GM12878 (cell line): ENCODE measurements around the gene PPP1R9B. TPM values are rescaled to one million over a fixed set of nuclear protein-coding genes. Genes with fewer than 3 reads are reported as not detected.

Source experiments
- ATAC-seq: fragments of 200-7000 bp; cut with Tn5 transposase; 3 replicates; pipeline ENCODE4 v1.9.1; 2020; ENCODE audit warnings: mild to moderate bottlenecking, moderate library complexity
- BruUV-seq: library from RNA; stranded (reverse); fragments of 400-500 nt; replicated peaks from 2 replicates; lab custom pipeline; 2021; lab: Mats Ljungman, UMichigan
- CTCF ChIA-PET: fragments of 300-600 bp; sonication (Branson Sonifier 250); formaldehyde crosslinking; extraction: SDS; loops from one replicate; lab custom pipeline; 2021; ENCODE audit warnings: inconsistent platforms; lab: Yijun Ruan, JAX
- POLR2A ChIA-PET: fragments of 350-600 bp; formaldehyde crosslinking; extraction: SDS; loops from one replicate; lab custom pipeline; 2021; ENCODE audit warnings: inconsistent platforms; lab: Charles Lee
- RAD21 ChIA-PET: fragments of 300-600 bp; sonication (Branson Sonifier 250); formaldehyde crosslinking; loops from one replicate; lab custom pipeline; 2023; ENCODE audit warnings: antibody characterized with exemption; ENCODE audit not compliant: unreplicated experiment; lab: Charles Lee
- SMC1A ChIA-PET: fragments of 300-600 bp; sonication (Branson Sonifier 250); formaldehyde crosslinking; loops from one replicate; lab custom pipeline; 2023; ENCODE audit not compliant: unreplicated experiment, uncharacterized antibody; lab: Charles Lee
- DNase-seq: peaks from one replicate; pipeline ENCODE4 v3.0.0-alpha.2; 2011; ENCODE audit warnings: low read depth, low spot score
- FAIRE-seq: peaks from 3 replicates; lab custom pipeline; 2011; peaks lifted over from hg19 to GRCh38; lab: Jason Lieb, UNC
- H2AFZ ChIP-seq: 2 replicates; pipeline ENCODE4 v1.6.0; 2011; ENCODE audit warnings: low read depth, low read length, control low read depth; ENCODE audit not compliant: control insufficient read depth
- H3K27ac ChIP-seq: 2 replicates; pipeline ENCODE4 v1.5.1; 2011; ENCODE audit warnings: control low read depth; ENCODE audit not compliant: control insufficient read depth, insufficient read depth
- H3K27me3 ChIP-seq, 2 experiments: replicated peaks in 1 of 2; 2 replicates each; pipeline versions ENCODE4 v1.6.0 to v1.6.1; 2011; ENCODE audit warnings: low read length in 1 of 2; ENCODE audit not compliant: control insufficient read depth in 2 of 2, insufficient read depth in 2 of 2
- H3K36me3 ChIP-seq, 2 experiments: 2 replicates each; pipeline ENCODE4 v1.5.1; 2011; ENCODE audit warnings: low read length in 1 of 2; ENCODE audit not compliant: control insufficient read depth in 2 of 2, insufficient read depth in 2 of 2
- H3K4me1 ChIP-seq: 2 replicates; pipeline ENCODE4 v1.6.1; 2011; ENCODE audit warnings: mild to moderate bottlenecking, low read length, moderate library complexity, mixed read lengths; ENCODE audit not compliant: control insufficient read depth, insufficient read depth
- H3K4me2 ChIP-seq: 2 replicates; pipeline ENCODE4 v1.6.0; 2011; ENCODE audit warnings: control low read depth; ENCODE audit not compliant: control insufficient read depth, insufficient read depth
- H3K4me3 ChIP-seq: fragments of 200-600 bp; sonication (generic); 2 replicates; pipeline ENCODE4 v1.5.1; 2016
- H3K79me2 ChIP-seq: 2 replicates; pipeline ENCODE4 v1.6.0; 2011; ENCODE audit warnings: low read length; ENCODE audit not compliant: control insufficient read depth, insufficient read depth
- H3K9ac ChIP-seq: 2 replicates; pipeline ENCODE4 v1.8.0; 2011; ENCODE audit warnings: low read length, control low read depth, mixed read lengths; ENCODE audit not compliant: control insufficient read depth, insufficient read depth
- H3K9me3 ChIP-seq: replicated peaks from 3 replicates; pipeline ENCODE4 v1.5.1; 2011; ENCODE audit warnings: mild to moderate bottlenecking, low read length; ENCODE audit not compliant: control insufficient read depth, insufficient read depth
- H4K20me1 ChIP-seq: 2 replicates; pipeline ENCODE4 v1.6.0; 2011; ENCODE audit not compliant: control insufficient read depth, insufficient read depth
- BACH1 ChIP-seq: fragments of 450-650 bp; IDR thresholded peaks from 2 replicates; pipeline ENCODE4 v1.6.1; 2017; ENCODE audit warnings: mild to moderate bottlenecking, borderline replicate concordance
- FOXM1 ChIP-seq: IDR thresholded peaks from 2 replicates; pipeline ENCODE4 v1.6.1; 2012; ENCODE audit warnings: low read depth, mild to moderate bottlenecking, inconsistent platforms, low read length, moderate library complexity
- KDM1A ChIP-seq: fragments of 200-600 bp; sonication (generic); IDR thresholded peaks from 2 replicates; pipeline ENCODE4 v1.6.1; 2016; ENCODE audit warnings: borderline replicate concordance
- LARP7 ChIP-seq: fragments of 450-650 bp; IDR thresholded peaks from 2 replicates; pipeline ENCODE4 v1.6.1; 2017; ENCODE audit warnings: mild to moderate bottlenecking
- MTA3 ChIP-seq: IDR thresholded peaks from 2 replicates; pipeline ENCODE4 v1.6.1; 2012; ENCODE audit warnings: low read length, inconsistent platforms, borderline replicate concordance
- SMAD1 ChIP-seq: fragments of 450-650 bp; IDR thresholded peaks from 2 replicates; pipeline ENCODE4 v1.6.1; 2018; ENCODE audit warnings: mild to moderate bottlenecking, low read depth; ENCODE audit not compliant: partially characterized antibody
- SMC3 ChIP-seq: IDR thresholded peaks from 2 replicates; pipeline ENCODE4 v1.6.1; 2011; ENCODE audit warnings: low read length, improper control_type of control experiment, borderline replicate concordance
- SUPT20H ChIP-seq: IDR thresholded peaks from 2 replicates; pipeline ENCODE4 v1.6.1; 2011; ENCODE audit warnings: low read depth, mild to moderate bottlenecking, low read length, moderate library complexity, borderline replicate concordance; ENCODE audit not compliant: control insufficient read depth
- TAF1 ChIP-seq: IDR thresholded peaks from 2 replicates; pipeline ENCODE4 v1.6.1; 2011; ENCODE audit warnings: mild to moderate bottlenecking, low read depth, low read length, borderline replicate concordance
- TCF7 ChIP-seq: IDR thresholded peaks from 2 replicates; pipeline ENCODE4 v1.6.1; 2014; ENCODE audit warnings: antibody characterized with exemption, borderline replicate concordance
- WGBS: methylation state at CpG from one replicate; pipeline ENCODE4 v1.1.6; 2016; ENCODE audit warnings: low lambda C conversion rate; ENCODE audit not compliant: insufficient replicate concordance, insufficient coverage; ENCODE audit errors: missing lambda C conversion rate; 5-methylcytosine and 5-hydroxymethylcytosine counted together
- in situ Hi-C: fragments of 300-500 bp; cut with MboI; formaldehyde crosslinking; loops from 9 replicates; pipeline ENCODE4 v1.14.3; 2018; ENCODE audit warnings: mixed read lengths
- intact Hi-C: fragments of 100-400 bp; cut with micrococcal nuclease; formaldehyde crosslinking; loops from one replicate; pipeline ENCODE4 v1.14.2; 2022; ENCODE audit not compliant: unreplicated experiment
- polyA plus RNA-seq, 11 experiments: library from polyadenylated mRNA; depleted of rRNA in 4 of 11; unstranded in 6 of 11; stranded (reverse) in 5 of 11; fragments of >200 nt; fragmentation: Nextera tagmentation in 4 of 11; fragmentation: Illumina TruSeq in 1 of 11; extraction: Ambion mirVana in 4 of 11; extraction: Trizol in 1 of 11; gene quantifications; 1 replicate in 1 of 11; 2 replicates in 10 of 11; pipeline versions ENCODE4 v1.2.1 to v1.2.3, GENCODE V29; 2011 to 2016; ENCODE audit warnings: inconsistent platforms in 2 of 11, missing spikeins in 2 of 11, low read depth in 1 of 11
- total RNA-seq, 4 experiments: library from RNA; depleted of rRNA in 3 of 4; stranded (reverse); fragments of >200 nt in 3 of 4; fragmentation: Illumina TruSeq in 1 of 4; extraction: Trizol in 1 of 4; gene quantifications; 2 replicates each; pipeline versions ENCODE4 v1.2.1 to v1.2.3, GENCODE V29; 2013 to 2021
- TF ChIP-seq, protein P1 (sequence below): IDR thresholded peaks from 2 replicates; pipeline ENCODE4 v1.6.1; 2011; ENCODE audit warnings: low read depth, low read length, improper control_type of control experiment, borderline replicate concordance
- TF ChIP-seq, protein P2 (sequence below): fragments of 450-650 bp; IDR thresholded peaks from 2 replicates; pipeline ENCODE4 v1.6.1; 2018; ENCODE audit warnings: mild to moderate bottlenecking, low read depth, moderate library complexity; ENCODE audit not compliant: partially characterized antibody
- TF ChIP-seq, protein P3 (sequence below): fragments of 450-650 bp; IDR thresholded peaks from 2 replicates; pipeline ENCODE4 v1.6.1; 2017; ENCODE audit warnings: mild to moderate bottlenecking
- TF ChIP-seq, protein P4 (sequence below): fragments of 450-650 bp; IDR thresholded peaks from 2 replicates; pipeline ENCODE4 v1.6.1; 2017; ENCODE audit warnings: mild to moderate bottlenecking, moderate library complexity

Gene PPP1R9B
- total and polyA plus RNA-seq, 10 of the 15 experiments (the other 5 are each of a cell fraction or from before 2014, with no cell fraction given) = 0.20 to 107 (median 37.5) TPM

DNA sequence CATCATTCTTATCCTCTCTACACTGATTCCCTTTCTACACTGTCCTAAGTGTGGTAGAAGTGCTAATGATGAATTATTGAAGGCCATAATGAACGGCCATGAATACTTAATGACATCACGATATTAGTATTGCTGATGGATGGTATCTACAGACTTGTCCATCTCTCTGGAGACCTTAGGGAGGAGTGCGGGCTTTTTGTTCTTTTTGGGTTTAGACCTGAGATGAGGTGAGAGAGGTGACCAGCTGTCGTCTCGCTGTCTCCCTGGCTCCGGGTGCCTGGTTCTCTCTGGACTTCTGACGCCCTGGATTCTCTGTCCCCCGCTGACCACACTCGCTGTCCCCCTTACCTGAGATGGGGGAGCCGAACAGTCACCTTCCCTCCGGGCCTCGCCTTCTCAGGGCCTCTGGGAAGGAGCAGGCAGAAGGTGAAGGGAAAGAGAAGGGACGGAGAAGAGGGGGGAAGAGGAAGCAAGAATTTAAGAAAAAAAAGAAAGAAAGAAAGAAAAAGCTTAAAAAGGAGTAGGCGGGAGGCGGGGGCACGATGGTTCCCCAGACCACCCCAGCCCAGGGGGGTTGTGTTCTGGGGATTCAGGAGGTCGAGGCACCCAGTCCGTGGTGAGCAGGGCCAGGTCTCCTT is 32.4 kb upstream of the PPP1R9B start:
- SMC1A ChIA-PET = interaction anchor here (2.6 kb wide), 1 partner anchor 13 kb away, joined by 10 read pairs; no protein-coding TSS in a partner anchor
- H3K9ac ChIP-seq = no peak overlapping the region
- DNase-seq (no peak), FAIRE-seq (no peak)
- BruUV-seq = no TSS peak
- no peak overlapping the region for H2AFZ ChIP-seq
- H3K27ac ChIP-seq = no peak overlapping the region
- CTCF ChIA-PET = interaction anchor here (1.3 to 3.3 kb wide), 4 partner anchors 13 to 89 kb away, joined by 3 to 14 read pairs (median 7); no protein-coding TSS in a partner anchor
- H3K79me2 ChIP-seq = no peaks in the 10 kb centered on the region
- TF ChIP-seq TAF1 (no peak), SMC3 (no peak), SMAD1 (no peak), FOXM1 (no peak), SUPT20H (no peak), TCF7 (no peak), LARP7 (no peak), BACH1 (no peak), MTA3 (no peak), KDM1A (no peak)
- TF ChIP-seq, protein P1, sequence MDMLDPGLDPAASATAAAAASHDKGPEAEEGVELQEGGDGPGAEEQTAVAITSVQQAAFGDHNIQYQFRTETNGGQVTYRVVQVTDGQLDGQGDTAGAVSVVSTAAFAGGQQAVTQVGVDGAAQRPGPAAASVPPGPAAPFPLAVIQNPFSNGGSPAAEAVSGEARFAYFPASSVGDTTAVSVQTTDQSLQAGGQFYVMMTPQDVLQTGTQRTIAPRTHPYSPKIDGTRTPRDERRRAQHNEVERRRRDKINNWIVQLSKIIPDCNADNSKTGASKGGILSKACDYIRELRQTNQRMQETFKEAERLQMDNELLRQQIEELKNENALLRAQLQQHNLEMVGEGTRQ = no peak
- TF ChIP-seq, protein P2, sequence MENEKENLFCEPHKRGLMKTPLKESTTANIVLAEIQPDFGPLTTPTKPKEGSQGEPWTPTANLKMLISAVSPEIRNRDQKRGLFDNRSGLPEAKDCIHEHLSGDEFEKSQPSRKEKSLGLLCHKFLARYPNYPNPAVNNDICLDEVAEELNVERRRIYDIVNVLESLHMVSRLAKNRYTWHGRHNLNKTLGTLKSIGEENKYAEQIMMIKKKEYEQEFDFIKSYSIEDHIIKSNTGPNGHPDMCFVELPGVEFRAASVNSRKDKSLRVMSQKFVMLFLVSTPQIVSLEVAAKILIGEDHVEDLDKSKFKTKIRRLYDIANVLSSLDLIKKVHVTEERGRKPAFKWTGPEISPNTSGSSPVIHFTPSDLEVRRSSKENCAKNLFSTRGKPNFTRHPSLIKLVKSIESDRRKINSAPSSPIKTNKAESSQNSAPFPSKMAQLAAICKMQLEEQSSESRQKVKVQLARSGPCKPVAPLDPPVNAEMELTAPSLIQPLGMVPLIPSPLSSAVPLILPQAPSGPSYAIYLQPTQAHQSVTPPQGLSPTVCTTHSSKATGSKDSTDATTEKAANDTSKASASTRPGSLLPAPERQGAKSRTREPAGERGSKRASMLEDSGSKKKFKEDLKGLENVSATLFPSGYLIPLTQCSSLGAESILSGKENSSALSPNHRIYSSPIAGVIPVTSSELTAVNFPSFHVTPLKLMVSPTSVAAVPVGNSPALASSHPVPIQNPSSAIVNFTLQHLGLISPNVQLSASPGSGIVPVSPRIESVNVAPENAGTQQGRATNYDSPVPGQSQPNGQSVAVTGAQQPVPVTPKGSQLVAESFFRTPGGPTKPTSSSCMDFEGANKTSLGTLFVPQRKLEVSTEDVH = no peak
- TF ChIP-seq, protein P3, sequence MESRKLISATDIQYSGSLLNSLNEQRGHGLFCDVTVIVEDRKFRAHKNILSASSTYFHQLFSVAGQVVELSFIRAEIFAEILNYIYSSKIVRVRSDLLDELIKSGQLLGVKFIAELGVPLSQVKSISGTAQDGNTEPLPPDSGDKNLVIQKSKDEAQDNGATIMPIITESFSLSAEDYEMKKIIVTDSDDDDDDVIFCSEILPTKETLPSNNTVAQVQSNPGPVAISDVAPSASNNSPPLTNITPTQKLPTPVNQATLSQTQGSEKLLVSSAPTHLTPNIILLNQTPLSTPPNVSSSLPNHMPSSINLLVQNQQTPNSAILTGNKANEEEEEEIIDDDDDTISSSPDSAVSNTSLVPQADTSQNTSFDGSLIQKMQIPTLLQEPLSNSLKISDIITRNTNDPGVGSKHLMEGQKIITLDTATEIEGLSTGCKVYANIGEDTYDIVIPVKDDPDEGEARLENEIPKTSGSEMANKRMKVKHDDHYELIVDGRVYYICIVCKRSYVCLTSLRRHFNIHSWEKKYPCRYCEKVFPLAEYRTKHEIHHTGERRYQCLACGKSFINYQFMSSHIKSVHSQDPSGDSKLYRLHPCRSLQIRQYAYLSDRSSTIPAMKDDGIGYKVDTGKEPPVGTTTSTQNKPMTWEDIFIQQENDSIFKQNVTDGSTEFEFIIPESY = no peak
- TF ChIP-seq, protein P4, sequence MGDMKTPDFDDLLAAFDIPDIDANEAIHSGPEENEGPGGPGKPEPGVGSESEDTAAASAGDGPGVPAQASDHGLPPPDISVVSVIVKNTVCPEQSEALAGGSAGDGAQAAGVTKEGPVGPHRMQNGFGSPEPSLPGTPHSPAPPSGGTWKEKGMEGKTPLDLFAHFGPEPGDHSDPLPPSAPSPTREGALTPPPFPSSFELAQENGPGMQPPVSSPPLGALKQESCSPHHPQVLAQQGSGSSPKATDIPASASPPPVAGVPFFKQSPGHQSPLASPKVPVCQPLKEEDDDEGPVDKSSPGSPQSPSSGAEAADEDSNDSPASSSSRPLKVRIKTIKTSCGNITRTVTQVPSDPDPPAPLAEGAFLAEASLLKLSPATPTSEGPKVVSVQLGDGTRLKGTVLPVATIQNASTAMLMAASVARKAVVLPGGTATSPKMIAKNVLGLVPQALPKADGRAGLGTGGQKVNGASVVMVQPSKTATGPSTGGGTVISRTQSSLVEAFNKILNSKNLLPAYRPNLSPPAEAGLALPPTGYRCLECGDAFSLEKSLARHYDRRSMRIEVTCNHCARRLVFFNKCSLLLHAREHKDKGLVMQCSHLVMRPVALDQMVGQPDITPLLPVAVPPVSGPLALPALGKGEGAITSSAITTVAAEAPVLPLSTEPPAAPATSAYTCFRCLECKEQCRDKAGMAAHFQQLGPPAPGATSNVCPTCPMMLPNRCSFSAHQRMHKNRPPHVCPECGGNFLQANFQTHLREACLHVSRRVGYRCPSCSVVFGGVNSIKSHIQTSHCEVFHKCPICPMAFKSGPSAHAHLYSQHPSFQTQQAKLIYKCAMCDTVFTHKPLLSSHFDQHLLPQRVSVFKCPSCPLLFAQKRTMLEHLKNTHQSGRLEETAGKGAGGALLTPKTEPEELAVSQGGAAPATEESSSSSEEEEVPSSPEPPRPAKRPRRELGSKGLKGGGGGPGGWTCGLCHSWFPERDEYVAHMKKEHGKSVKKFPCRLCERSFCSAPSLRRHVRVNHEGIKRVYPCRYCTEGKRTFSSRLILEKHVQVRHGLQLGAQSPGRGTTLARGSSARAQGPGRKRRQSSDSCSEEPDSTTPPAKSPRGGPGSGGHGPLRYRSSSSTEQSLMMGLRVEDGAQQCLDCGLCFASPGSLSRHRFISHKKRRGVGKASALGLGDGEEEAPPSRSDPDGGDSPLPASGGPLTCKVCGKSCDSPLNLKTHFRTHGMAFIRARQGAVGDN = no peak
- TF ChIP-seq, all 136 proteins: peak for 0
- intact Hi-C loops = no loop called here
- H3K27me3 ChIP-seq = no peaks in the 10 kb centered on the region
- no peaks in the 10 kb centered on the region for H4K20me1 ChIP-seq
- no peak for ATAC-seq
- POLR2A ChIA-PET = no interaction called here
- WGBS = 68% methylated on average over 16 of the region's 18 CpGs
- peaks cover 26% of the 10 kb centered on the region for H3K4me1 ChIP-seq
- RAD21 ChIA-PET = no interaction called here
- H3K36me3 ChIP-seq = peaks cover 0 to 6% of the 10 kb centered on the region in 2 experiments; a peak in 2 of 4 replicates
- in situ Hi-C loops = no loop called here
- no peak overlapping the region for H3K4me3 ChIP-seq
- H3K9me3 ChIP-seq = no peaks in the 10 kb centered on the region
- H3K4me2 ChIP-seq = no peak overlapping the region
